ENCODE data around the gene NUP35.

NUP35 gene

GRCh38 chr2:183124222-183124956 is at the start of gene NUP35:
TSS of gene NUP35 (plus strand) at chr2:183124443. CDS start at chr2:183124458, 15 bp downstream.
- peak; percentile 70 to 76 for DNase-seq (ENCODE audit: low read depth in 2 of 2)

- no peak for DNase-seq (ENCODE audit: low read depth in 2 of 2)
These were observed 46.1 kb upstream of the NUP35 start for GRCh38 chr2:183078163-183078463.

GRCh38 chr2:183078464-183079138 is 45.6 kb upstream of the NUP35 start, which contains the start of gene DUSP19:
TSS of gene DUSP19 (plus strand) at chr2:183078747. CDS start at chr2:183078934, 187 bp downstream.
- peak; percentile 83 to 85 for DNase-seq (ENCODE audit: low read depth in 2 of 2)

GRCh38 chr2:183079139-183079775 is 45.0 kb upstream of the NUP35 start:
- DNase-seq (ENCODE audit: low read depth in 2 of 2): no peak

- no peak for DNase-seq (ENCODE audit: low read depth in 2 of 2)
These were observed 42.3 kb upstream of the NUP35 start for GRCh38 chr2:183081911-183082310.

- DNase-seq (ENCODE audit: low read depth in 2 of 2): no peak
These were observed 36.2 kb upstream of the NUP35 start for GRCh38 chr2:183088061-183088460.

- DNase-seq (ENCODE audit: low read depth in 2 of 2): no peak
These were observed 34.9 kb upstream of the NUP35 start for GRCh38 chr2:183089192-183089851.

GRCh38 chr2:183091318-183091953 is 32.8 kb upstream of the NUP35 start:
- DNase-seq (ENCODE audit: low read depth in 2 of 2): no peak

GRCh38 chr2:183091954-183092345 is 32.3 kb upstream of the NUP35 start:
- no peak for DNase-seq (ENCODE audit: low read depth in 2 of 2)

GRCh38 chr2:183093857-183094657 is 30.2 kb upstream of the NUP35 start:
- no peak for DNase-seq (ENCODE audit: low read depth in 2 of 2)

- no peak for DNase-seq (ENCODE audit: low read depth in 2 of 2)
These were observed 18.7 kb upstream of the NUP35 start for GRCh38 chr2:183105402-183106134.

- no peak for DNase-seq (ENCODE audit: low read depth in 2 of 2)
These were observed 11.7 kb upstream of the NUP35 start for GRCh38 chr2:183112577-183112976.

- DNase-seq (ENCODE audit: low read depth in 2 of 2): no peak
These were observed 10.6 kb upstream of the NUP35 start for GRCh38 chr2:183113630-183114029.

GRCh38 chr2:183117226-183117625 is 7.0 kb upstream of the NUP35 start:
- DNase-seq (ENCODE audit: low read depth in 2 of 2): no peak

- DNase-seq (ENCODE audit: low read depth in 2 of 2): no peak
These were observed 905 bp upstream of the NUP35 start for GRCh38 chr2:183123117-183123958.

- DNase-seq (ENCODE audit: low read depth in 2 of 2): no peak
These were observed 353 bp upstream of the NUP35 start for GRCh38 chr2:183123959-183124221.

GRCh38 chr2:183124957-183125255 is 663 bp downstream of the NUP35 start:
- no peak for DNase-seq (ENCODE audit: low read depth in 2 of 2)

GRCh38 chr2:183125659-183126341 is 1.6 kb downstream of the NUP35 start:
- DNase-seq (ENCODE audit: low read depth in 2 of 2): no peak

GRCh38 chr2:183126635-183127034 is 2.4 kb downstream of the NUP35 start:
- no peak for DNase-seq (ENCODE audit: low read depth in 2 of 2)

Measured in activated CD4-positive, alpha-beta T cell treated with anti-CD3 and anti-CD28 coated beads for 24 hours (primary cell).